ENCODE measurements around the gene L3MBTL4.

Gene L3MBTL4

DNA sequence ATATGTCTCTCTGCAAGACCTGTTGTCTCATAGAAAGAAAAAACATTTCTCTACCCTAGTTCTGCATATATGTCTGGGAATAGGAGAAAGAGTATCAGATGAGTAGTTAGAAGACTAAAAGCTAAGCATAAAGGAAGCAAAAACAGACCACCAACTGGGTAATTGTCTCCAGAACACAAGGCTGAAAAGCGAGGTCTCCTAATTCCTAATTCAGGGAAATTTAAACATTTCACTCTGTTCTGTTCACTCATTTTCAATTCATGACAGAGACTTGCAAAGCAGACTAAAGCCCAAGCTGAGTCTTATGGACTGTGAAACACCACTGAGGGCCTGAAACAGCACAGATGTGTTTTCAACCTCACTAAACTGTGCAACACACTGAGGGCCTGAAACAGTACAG is 294.9 kb downstream of the L3MBTL4 start:
- Histone ChIP-seq H3K27me3 (ENCODE audit: control insufficient read depth, insufficient read depth, low read length) (no peaks in the 10 kb centered on the region), H3K9me3 (ENCODE audit: control insufficient read depth, insufficient read depth, low read length) (no peaks in the 10 kb centered on the region), H3K36me3 (ENCODE audit: control insufficient read depth, insufficient read depth, low read length) (no peaks in the 10 kb centered on the region), H3K27ac (ENCODE audit: low read length) (no peak overlapping the region), H3K4me3 (ENCODE audit: low read length) (no peak overlapping the region), H3K4me1 (ENCODE audit: control insufficient read depth, insufficient read depth, low read length) (peaks cover 2% of the 10 kb centered on the region; the same call in 1 of the 2 replicates)
- no CpG with 5 or more reads among the region's 1 CpG for WGBS (ENCODE audit: insufficient coverage, insufficient read length)
- no peak for DNase-seq (ENCODE audit: low read depth, low spot score)

DNA sequence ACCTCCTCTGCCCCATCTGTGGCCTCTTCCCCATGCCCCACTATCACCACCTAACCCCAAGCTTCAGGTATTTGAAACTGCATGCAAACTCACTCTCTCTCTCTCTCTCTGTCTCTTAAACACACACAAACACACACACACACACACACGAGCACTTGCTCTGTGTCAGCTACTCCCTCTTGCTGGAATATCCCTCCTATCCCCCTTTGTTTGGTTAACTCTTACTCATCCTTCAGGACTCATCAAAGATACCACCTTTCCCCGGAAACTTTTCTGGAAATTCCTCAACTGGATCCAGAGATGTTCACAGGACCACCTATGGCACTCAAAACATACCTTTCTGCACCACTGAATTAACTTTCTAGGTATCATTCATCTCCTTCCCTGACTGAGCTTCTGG is 296.6 kb downstream of the L3MBTL4 start:
- WGBS (ENCODE audit: insufficient coverage, insufficient read length) = no CpG with 5 or more reads among the region's 2 CpGs
- no peak for DNase-seq (ENCODE audit: low read depth, low spot score)

DNA sequence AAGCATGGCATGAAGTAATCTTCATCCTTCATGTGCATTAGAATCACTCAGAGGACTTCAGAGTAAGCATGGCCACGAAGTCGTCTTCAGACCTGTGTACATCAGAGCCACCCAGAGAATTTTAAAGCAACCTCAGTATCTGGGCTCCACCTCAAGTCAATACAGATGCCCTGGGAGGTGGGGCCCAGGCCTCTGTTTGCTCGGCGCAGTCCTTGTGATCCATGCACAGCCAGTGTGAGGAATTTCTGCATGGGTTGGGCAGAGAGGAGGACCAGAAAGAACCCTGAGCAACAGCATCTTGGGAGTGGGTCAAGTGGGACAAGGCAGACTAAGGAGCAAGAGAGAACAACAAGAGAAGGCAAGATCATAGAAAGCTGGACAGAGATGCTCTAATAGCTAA is 299.0 kb downstream of the L3MBTL4 start:
- Histone ChIP-seq H3K4me3 (ENCODE audit: low read length) (no peak overlapping the region), H3K4me1 (ENCODE audit: control insufficient read depth, insufficient read depth, low read length) (peaks cover 2% of the 10 kb centered on the region; the same call in 1 of the 2 replicates), H3K27ac (ENCODE audit: low read length) (no peak overlapping the region), H3K9me3 (ENCODE audit: control insufficient read depth, insufficient read depth, low read length) (no peaks in the 10 kb centered on the region), H3K27me3 (ENCODE audit: control insufficient read depth, insufficient read depth, low read length) (no peaks in the 10 kb centered on the region), H3K36me3 (ENCODE audit: control insufficient read depth, insufficient read depth, low read length) (no peaks in the 10 kb centered on the region)
- no CpG with 5 or more reads among the region's 4 CpGs for WGBS (ENCODE audit: insufficient coverage, insufficient read length)
- no peak for DNase-seq (ENCODE audit: low read depth, low spot score)

More for the DNA sequence above, 296.6 kb downstream of the L3MBTL4 start:
- Histone ChIP-seq H3K27me3 (ENCODE audit: control insufficient read depth, insufficient read depth, low read length) (no peaks in the 10 kb centered on the region), H3K4me3 (ENCODE audit: low read length) (no peak overlapping the region), H3K4me1 (ENCODE audit: control insufficient read depth, insufficient read depth, low read length) (peaks cover 2% of the 10 kb centered on the region; the same call in 1 of the 2 replicates), H3K27ac (ENCODE audit: low read length) (no peak overlapping the region), H3K9me3 (ENCODE audit: control insufficient read depth, insufficient read depth, low read length) (no peaks in the 10 kb centered on the region), H3K36me3 (ENCODE audit: control insufficient read depth, insufficient read depth, low read length) (no peaks in the 10 kb centered on the region)

DNA sequence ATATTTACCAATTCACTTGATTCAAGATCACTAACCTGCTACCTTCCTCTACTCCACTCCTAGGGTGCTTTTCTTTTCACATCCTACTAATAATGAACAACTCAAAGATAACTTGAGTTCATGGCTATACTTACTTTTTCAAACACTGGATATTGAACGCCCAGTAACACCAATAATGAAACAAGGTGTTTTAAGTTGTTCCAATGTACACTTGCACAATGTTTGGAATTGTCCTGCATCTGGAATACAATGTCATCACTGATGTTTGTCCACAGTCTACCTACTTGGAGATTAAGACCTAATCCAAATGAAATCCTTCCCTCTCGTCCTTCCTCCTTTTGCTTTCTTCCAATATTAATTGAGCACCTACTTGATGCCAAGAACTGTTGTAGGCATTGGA is 301.1 kb downstream of the L3MBTL4 start:
- no peaks in the 10 kb centered on the region for H3K9me3 ChIP-seq (ENCODE audit: control insufficient read depth, insufficient read depth, low read length)
- no peaks in the 10 kb centered on the region for H3K4me1 ChIP-seq (ENCODE audit: control insufficient read depth, insufficient read depth, low read length)
- no peak overlapping the region for H3K4me3 ChIP-seq (ENCODE audit: low read length)
- H3K27ac ChIP-seq (ENCODE audit: low read length) = no peak overlapping the region
- no CpG with 5 or more reads among the region's 2 CpGs for WGBS (ENCODE audit: insufficient coverage, insufficient read length)
- H3K27me3 ChIP-seq (ENCODE audit: control insufficient read depth, insufficient read depth, low read length) = no peaks in the 10 kb centered on the region
- no peaks in the 10 kb centered on the region for H3K36me3 ChIP-seq (ENCODE audit: control insufficient read depth, insufficient read depth, low read length)
- DNase-seq (ENCODE audit: low read depth, low spot score) = no peak

DNA sequence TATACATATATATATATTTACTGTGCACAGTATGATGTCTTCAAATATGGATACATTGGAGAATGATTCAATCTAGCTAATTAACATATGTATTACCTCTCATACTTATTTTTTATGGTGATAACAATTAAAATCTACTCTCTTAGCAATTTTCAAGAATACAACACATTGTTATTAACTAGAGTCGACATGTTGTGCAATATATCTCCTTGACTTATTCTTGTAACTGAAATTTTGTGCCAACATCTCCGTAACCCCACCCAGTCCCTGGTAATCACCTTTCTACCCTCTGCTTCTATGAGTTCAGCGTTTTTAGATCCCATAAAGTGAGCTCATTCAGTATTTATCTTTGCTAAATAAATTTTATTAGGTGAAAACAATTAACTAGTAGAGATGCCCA is 303.0 kb downstream of the L3MBTL4 start:
- H3K27me3 ChIP-seq (ENCODE audit: control insufficient read depth, insufficient read depth, low read length) = no peaks in the 10 kb centered on the region
- H3K4me3 ChIP-seq (ENCODE audit: low read length) = no peak overlapping the region
- no peak for DNase-seq (ENCODE audit: low read depth, low spot score)
- no peaks in the 10 kb centered on the region for H3K9me3 ChIP-seq (ENCODE audit: control insufficient read depth, insufficient read depth, low read length)
- no CpG with 5 or more reads among the region's 3 CpGs for WGBS (ENCODE audit: insufficient coverage, insufficient read length)
- H3K4me1 ChIP-seq (ENCODE audit: control insufficient read depth, insufficient read depth, low read length) = no peaks in the 10 kb centered on the region
- H3K27ac ChIP-seq (ENCODE audit: low read length) = no peak overlapping the region
- H3K36me3 ChIP-seq (ENCODE audit: control insufficient read depth, insufficient read depth, low read length) = no peaks in the 10 kb centered on the region

DNA sequence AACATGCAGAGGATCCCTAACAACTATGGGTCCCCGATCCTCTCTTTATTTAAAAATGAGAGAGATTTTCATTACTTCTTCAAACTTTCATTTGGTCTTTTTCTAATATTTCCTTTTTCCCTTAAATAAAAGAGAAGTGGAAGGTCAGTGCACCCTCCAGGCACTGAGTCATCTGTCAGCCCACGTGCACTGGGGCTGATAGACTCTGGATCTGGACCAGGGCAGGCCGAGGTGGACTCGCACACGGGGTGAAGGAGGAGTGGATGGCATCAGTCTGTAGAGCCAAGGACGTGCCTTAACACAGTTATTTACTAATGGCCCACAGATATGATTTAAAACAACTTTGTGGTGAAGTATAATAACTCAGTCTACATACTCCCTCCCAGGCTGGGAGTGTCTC is 305.0 kb downstream of the L3MBTL4 start:
- H3K4me3 ChIP-seq (ENCODE audit: low read length) = no peak overlapping the region
- WGBS (ENCODE audit: insufficient coverage, insufficient read length) = no CpG with 5 or more reads among the region's 6 CpGs

DNA sequence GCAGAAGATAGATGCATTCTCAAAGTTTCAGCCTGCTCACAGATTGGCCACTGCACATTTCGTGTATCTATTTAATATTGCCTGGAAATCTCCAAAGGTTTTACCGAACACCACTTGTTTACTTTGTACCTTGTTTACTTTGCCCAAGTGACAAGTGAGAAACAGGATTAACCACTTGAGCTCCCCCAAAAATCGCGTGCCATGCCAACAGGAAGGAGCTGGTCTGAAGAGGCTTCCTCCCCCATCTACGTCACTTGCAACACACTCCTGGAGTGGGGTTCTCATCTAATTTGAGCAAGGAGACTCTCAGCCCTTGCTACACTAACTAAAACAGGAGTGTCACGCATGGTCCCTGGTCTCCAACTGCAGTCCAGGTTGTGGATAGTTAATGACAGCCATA is 306.9 kb downstream of the L3MBTL4 start:
- no peaks in the 10 kb centered on the region for H3K4me1 ChIP-seq (ENCODE audit: control insufficient read depth, insufficient read depth, low read length)
- no peaks in the 10 kb centered on the region for H3K9me3 ChIP-seq (ENCODE audit: control insufficient read depth, insufficient read depth, low read length)
- H3K4me3 ChIP-seq (ENCODE audit: low read length) = no peak overlapping the region
- no CpG with 5 or more reads among the region's 6 CpGs for WGBS (ENCODE audit: insufficient coverage, insufficient read length)
- no peak overlapping the region for H3K27ac ChIP-seq (ENCODE audit: low read length)
- no peaks in the 10 kb centered on the region for H3K36me3 ChIP-seq (ENCODE audit: control insufficient read depth, insufficient read depth, low read length)
- H3K27me3 ChIP-seq (ENCODE audit: control insufficient read depth, insufficient read depth, low read length) = no peaks in the 10 kb centered on the region
- DNase-seq (ENCODE audit: low read depth, low spot score) = no peak

More for the DNA sequence above, 305.0 kb downstream of the L3MBTL4 start:
- Histone ChIP-seq H3K9me3 (ENCODE audit: control insufficient read depth, insufficient read depth, low read length) (no peaks in the 10 kb centered on the region), H3K27ac (ENCODE audit: low read length) (no peak overlapping the region), H3K27me3 (ENCODE audit: control insufficient read depth, insufficient read depth, low read length) (no peaks in the 10 kb centered on the region), H3K36me3 (ENCODE audit: control insufficient read depth, insufficient read depth, low read length) (no peaks in the 10 kb centered on the region), H3K4me1 (ENCODE audit: control insufficient read depth, insufficient read depth, low read length) (no peaks in the 10 kb centered on the region)
- DNase-seq (ENCODE audit: low read depth, low spot score) = no peak

DNA sequence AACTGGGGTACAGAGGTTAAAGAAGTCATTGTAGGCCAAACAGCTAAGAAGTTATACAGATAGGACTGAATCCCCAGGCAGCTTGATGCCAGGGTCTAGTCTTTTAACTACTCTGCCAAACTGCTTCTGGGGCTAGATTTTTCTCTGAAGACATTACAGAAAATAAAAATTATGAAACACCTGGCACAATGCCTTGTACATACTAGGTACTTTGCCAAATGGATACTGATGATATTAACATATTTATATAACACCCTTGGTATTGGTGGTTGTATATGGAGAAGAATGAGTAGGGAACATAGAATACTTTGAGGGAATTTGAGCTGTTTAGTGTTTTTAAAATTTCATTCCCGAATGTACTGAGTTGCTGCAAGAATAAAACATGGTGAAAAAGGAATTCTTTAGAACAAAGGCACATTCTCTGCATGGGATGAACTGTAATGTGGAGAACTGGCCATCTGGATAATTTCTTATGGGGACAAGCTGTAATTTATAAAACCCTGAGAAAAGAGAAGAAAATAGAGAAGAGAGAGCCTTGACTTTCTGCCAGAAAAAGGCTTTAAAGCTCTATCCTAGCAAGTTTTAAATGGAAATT is 308.5 kb downstream of the L3MBTL4 start:
- DNase-seq (ENCODE audit: low read depth, low spot score) = no peak
- Histone ChIP-seq H3K9me3 (ENCODE audit: control insufficient read depth, insufficient read depth, low read length) (no peaks in the 10 kb centered on the region), H3K4me3 (ENCODE audit: low read length) (no peak overlapping the region), H3K36me3 (ENCODE audit: control insufficient read depth, insufficient read depth, low read length) (no peaks in the 10 kb centered on the region), H3K27ac (ENCODE audit: low read length) (no peak overlapping the region), H3K4me1 (ENCODE audit: control insufficient read depth, insufficient read depth, low read length) (no peaks in the 10 kb centered on the region), H3K27me3 (ENCODE audit: control insufficient read depth, insufficient read depth, low read length) (no peaks in the 10 kb centered on the region)
- WGBS (ENCODE audit: insufficient coverage, insufficient read length) = no CpG with 5 or more reads among the region's 1 CpG

DNA sequence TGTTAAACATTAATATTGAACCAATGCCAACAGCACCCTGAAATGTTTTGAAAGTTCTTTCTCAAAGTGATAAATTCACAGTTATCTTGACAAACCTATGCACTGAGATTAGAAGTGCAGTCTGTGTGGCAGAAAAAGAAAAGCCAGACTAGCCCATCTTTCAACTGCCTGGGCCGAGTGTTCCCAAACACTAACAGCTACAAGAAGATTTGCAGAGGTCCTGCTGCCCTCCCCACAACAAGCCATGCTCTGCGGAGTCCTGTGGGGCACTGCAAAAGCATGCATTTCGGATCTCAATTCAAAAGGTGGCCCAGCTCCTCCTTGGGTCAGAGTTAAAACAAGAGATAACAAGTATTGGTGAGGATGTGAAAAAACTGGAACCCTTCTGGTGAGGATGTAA is 311.0 kb downstream of the L3MBTL4 start:
- Histone ChIP-seq H3K9me3 (ENCODE audit: control insufficient read depth, insufficient read depth, low read length) (no peaks in the 10 kb centered on the region), H3K4me1 (ENCODE audit: control insufficient read depth, insufficient read depth, low read length) (no peaks in the 10 kb centered on the region), H3K4me3 (ENCODE audit: low read length) (no peak overlapping the region), H3K27me3 (ENCODE audit: control insufficient read depth, insufficient read depth, low read length) (no peaks in the 10 kb centered on the region), H3K36me3 (ENCODE audit: control insufficient read depth, insufficient read depth, low read length) (no peaks in the 10 kb centered on the region), H3K27ac (ENCODE audit: low read length) (no peak overlapping the region)
- WGBS (ENCODE audit: insufficient coverage, insufficient read length) = no CpG with 5 or more reads among the region's 3 CpGs
- no peak for DNase-seq (ENCODE audit: low read depth, low spot score)

DNA sequence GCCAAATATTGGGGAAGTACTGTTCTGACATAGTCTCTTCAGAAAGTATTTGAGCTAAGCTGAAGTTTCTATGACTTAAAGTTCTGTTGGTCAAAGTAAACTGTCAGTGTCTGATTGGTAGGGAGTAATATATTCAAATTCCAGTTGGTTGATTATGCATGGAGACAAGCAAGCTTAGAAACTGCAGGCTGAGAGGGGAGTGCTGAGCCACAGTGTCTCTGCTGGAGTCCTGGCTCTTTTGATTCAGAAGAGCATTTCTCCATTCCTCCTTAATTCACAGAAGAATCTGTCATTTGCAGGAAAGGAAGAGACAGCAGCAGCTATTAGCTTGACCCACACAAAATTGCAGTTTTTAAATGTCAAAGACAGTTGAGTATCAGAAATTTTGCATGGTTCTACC is 318.0 kb downstream of the L3MBTL4 start:
- no peaks in the 10 kb centered on the region for H3K4me1 ChIP-seq (ENCODE audit: control insufficient read depth, insufficient read depth, low read length)
- no peaks in the 10 kb centered on the region for H3K9me3 ChIP-seq (ENCODE audit: control insufficient read depth, insufficient read depth, low read length)
- no peak for DNase-seq (ENCODE audit: low read depth, low spot score)
- H3K4me3 ChIP-seq (ENCODE audit: low read length) = no peak overlapping the region
- H3K27me3 ChIP-seq (ENCODE audit: control insufficient read depth, insufficient read depth, low read length) = no peaks in the 10 kb centered on the region
- no peaks in the 10 kb centered on the region for H3K36me3 ChIP-seq (ENCODE audit: control insufficient read depth, insufficient read depth, low read length)
- no peak overlapping the region for H3K27ac ChIP-seq (ENCODE audit: low read length)

DNA sequence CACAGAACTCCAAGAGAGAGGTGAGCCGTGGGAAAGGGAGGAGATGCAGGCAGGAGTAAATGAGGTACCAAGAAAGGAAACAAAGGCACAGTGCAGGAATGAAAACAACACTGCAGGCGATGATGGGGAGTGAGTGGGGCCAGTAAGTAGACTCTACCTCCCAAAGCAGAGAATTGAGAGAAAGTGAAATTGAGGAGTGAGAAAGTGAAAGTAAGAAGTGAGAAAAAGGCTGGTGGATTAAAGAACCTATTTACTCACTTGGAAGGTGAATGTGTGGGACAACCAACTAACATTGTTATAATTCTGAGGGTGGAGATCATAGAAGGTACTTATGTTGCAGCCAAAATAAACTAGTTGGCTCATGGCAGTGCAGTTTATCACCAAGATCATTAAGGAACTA is 326.3 kb downstream of the L3MBTL4 start:
- no CpG with 5 or more reads among the region's 2 CpGs for WGBS (ENCODE audit: insufficient coverage, insufficient read length)
- DNase-seq (ENCODE audit: low read depth, low spot score) = no peak
- no peaks in the 10 kb centered on the region for H3K9me3 ChIP-seq (ENCODE audit: control insufficient read depth, insufficient read depth, low read length)
- no peak overlapping the region for H3K27ac ChIP-seq (ENCODE audit: low read length)
- H3K27me3 ChIP-seq (ENCODE audit: control insufficient read depth, insufficient read depth, low read length) = no peaks in the 10 kb centered on the region
- H3K36me3 ChIP-seq (ENCODE audit: control insufficient read depth, insufficient read depth, low read length) = no peaks in the 10 kb centered on the region
- H3K4me3 ChIP-seq (ENCODE audit: low read length) = no peak overlapping the region
- H3K4me1 ChIP-seq (ENCODE audit: control insufficient read depth, insufficient read depth, low read length) = no peaks in the 10 kb centered on the region

Measured in iPS DF 6.9 (cell line).